Activated naive CD4-positive, alpha-beta T cell treated with anti-CD3 and anti-CD28 coated beads, Interleukin-2, amount 50 U/mL, for 72 hours (primary cell): ENCODE results near the gene NAALADL1. TPM values are rescaled to one million over a fixed set of nuclear protein-coding genes. Genes with fewer than 3 reads are reported as not detected.
A peak's percentile ranks its signal among the peaks of the same experiment; 100 is the strongest.
"Not testable (repeated sequence)": the region's sequence is repeated elsewhere in the genome, so short reads cannot be mapped to it uniquely, and the experiment has no call there.

Experiments
- ATAC-seq, 2 donors: fragments of 150-1000 bp; cut with Tn5 transposase; 2 replicates each; pipeline ENCODE4 v1.10.0; 2021; ENCODE audit warnings: mild to moderate bottlenecking in 2 of 2, moderate library complexity in 2 of 2
- DNase-seq, 2 donors: peaks; one replicate each; pipeline ENCODE4 v3.0.0; 2021 to 2022; ENCODE audit warnings: low spot score in 2 of 2
- H3K27ac Mint-ChIP-seq, 2 donors: one replicate each; pipeline ENCODE4 v1.8.0; 2022; ENCODE audit warnings: mild to moderate bottlenecking in 2 of 2, mixed read lengths in 2 of 2
- H3K36me3 Mint-ChIP-seq, 2 donors: one replicate each; pipeline ENCODE4 v1.8.0; 2022; ENCODE audit warnings: mixed read lengths in 2 of 2
- H3K9me3 Mint-ChIP-seq, 2 donors: one replicate each; pipeline ENCODE4 v1.8.0; 2022; ENCODE audit warnings: mixed read lengths in 2 of 2
- total RNA-seq, 2 donors: library from RNA; stranded (reverse); gene quantifications; one replicate each; pipeline ENCODE4 v1.2.3, GENCODE V29; 2022

Gene NAALADL1
- total RNA-seq, 2 donors from 2014 or later: 14.9 to 23.1 TPM

GRCh38 chr11:65040520-65040846, 17.9 kb downstream of the NAALADL1 start:
- peaks cover 5 to 7% of the 10 kb centered on the region in 2 donors for H3K36me3 Mint-ChIP-seq
- no peak for DNase-seq
- no peaks in the 10 kb centered on the region for H3K9me3 Mint-ChIP-seq
- no peak for ATAC-seq
- H3K27ac Mint-ChIP-seq: peak overlapping the region; percentile 82 to 92

DNA sequence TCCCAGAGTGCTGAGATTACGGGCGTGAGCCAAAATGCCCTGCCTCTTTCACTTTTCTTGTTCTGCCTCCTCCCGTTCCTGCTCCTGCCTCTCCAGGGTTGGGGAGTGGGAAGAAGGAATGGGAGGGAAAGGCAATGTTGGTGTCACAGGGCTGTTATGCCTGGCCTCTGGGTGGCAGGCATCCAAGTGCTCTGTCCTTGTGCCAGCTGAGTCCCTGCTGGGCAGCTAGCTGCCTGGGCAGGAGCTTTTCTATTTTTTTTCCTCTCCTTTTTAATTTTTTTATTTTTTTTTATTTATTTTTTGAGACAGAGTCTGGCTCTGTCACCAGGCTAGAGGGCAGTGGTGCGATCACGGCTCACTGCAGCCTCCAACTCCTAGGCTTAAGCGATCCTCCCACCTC, 21.4 kb downstream of the NAALADL1 start:
- Mint-ChIP-seq H3K9me3 (no peaks in the 10 kb centered on the region), H3K27ac (no peak overlapping the region), H3K36me3 (no peaks in the 10 kb centered on the region)
- DNase-seq (no peak), ATAC-seq (no peak)

GRCh38 chr11:65035579-65035978, 22.8 kb downstream of the NAALADL1 start:
- Mint-ChIP-seq H3K36me3 (no peaks in the 10 kb centered on the region), H3K27ac (no peak overlapping the region), H3K9me3 (no peaks in the 10 kb centered on the region)
- ATAC-seq (no peak), DNase-seq (no peak)

DNA sequence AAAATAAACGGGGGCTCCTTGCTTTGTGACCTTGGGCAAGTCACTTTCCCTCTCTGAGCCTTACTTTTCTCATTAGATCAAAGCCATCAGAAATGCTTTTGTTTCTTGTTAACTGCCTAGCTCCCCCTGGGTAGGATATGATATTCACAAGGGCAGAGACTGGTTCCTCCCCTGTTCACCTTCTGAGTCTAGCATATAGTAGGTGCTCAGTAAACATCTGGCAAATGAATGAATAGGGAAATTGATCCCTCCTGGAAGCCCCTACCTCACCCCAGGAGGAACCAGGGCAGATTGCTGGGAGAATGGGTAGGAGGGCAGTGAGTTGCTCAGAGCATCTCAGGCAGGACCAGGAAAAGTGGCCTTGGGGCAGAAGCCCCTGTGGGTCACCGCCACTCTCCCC, 23.9 kb downstream of the NAALADL1 start:
- ATAC-seq (no peak), DNase-seq (no peak)
- Mint-ChIP-seq H3K36me3 (no peaks in the 10 kb centered on the region), H3K27ac (no peak overlapping the region), H3K9me3 (no peaks in the 10 kb centered on the region)

GRCh38 chr11:65032216-65032615, 26.1 kb downstream of the NAALADL1 start:
- DNase-seq: no peak
- H3K36me3 Mint-ChIP-seq: no peaks in the 10 kb centered on the region
- no peak overlapping the region for H3K27ac Mint-ChIP-seq
- ATAC-seq: no peak
- no peaks in the 10 kb centered on the region for H3K9me3 Mint-ChIP-seq

- Mint-ChIP-seq H3K36me3 (no peaks in the 10 kb centered on the region), H3K27ac (peak within 1 kb of the TSS; percentile 30 to 90), H3K9me3 (no peaks in the 10 kb centered on the region)
- ATAC-seq (peak; percentile 90 to 94), DNase-seq (peak; percentile 84 to 93)
Measured at GRCh38 chr11:65027213-65028067, 30.9 kb downstream of the NAALADL1 start, which contains the start of gene SNX15. SNX15 (plus strand) TSS chr11:65027439; CDS start chr11:65027538, 99 bp downstream.

GRCh38 chr11:65026810-65027209, 31.5 kb downstream of the NAALADL1 start:
- Mint-ChIP-seq H3K36me3 (no peaks in the 10 kb centered on the region), H3K9me3 (no peaks in the 10 kb centered on the region), H3K27ac (peak overlapping the region; percentile 30 to 90)
- DNase-seq: no peak
- ATAC-seq: peak in 1 of 2 donors; percentile 54

DNA sequence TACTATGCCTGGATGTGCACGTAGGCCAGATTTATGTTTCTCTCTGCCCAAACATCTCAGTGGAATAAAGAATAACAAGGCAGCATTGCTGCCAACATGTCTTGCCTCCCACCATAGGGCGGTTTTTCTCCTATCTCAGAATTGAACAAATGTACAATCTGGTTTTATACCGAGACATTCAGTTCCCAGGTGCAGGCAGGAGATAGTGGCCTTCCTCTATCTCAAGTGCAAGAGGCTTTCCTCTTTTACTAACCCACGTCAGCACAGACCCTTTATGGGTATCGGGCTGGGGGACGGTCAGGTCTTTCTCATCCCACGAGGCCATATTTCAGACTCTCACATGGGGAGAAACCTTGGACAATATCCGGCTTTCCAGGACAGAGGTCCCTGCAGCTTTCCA, 34.9 kb downstream of the NAALADL1 start:
- not testable (repeated sequence) for H3K27ac Mint-ChIP-seq, DNase-seq, H3K9me3 Mint-ChIP-seq, H3K36me3 Mint-ChIP-seq, ATAC-seq

DNA sequence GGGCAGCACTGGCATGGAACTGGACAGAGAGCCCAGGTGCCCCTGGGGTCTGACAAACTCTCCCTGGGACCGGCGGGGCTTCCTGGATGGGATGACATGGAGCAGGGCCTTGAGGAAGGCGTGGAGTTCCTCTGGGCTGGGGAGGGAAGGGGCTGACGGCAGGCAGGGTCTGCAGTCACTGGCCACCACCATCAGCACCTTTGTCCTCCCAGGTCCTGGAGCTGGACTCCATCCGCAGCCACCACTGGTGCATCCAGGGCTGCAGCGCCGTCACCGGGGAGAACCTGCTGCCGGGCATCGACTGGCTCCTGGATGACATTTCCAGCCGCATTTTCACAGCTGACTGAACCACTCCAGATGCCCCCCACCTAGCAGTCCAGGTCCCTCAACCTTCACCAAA, 36.8 kb downstream of the NAALADL1 start:
- Mint-ChIP-seq H3K27ac (no peak overlapping the region), H3K9me3 (peaks cover 0 to 5% of the 10 kb centered on the region in 2 donors), H3K36me3 (peaks cover 0 to 15% of the 10 kb centered on the region in 2 donors)
- no peak for DNase-seq
- no peak for ATAC-seq

GRCh38 chr11:65021003-65021402, 37.4 kb downstream of the NAALADL1 start:
- no peak for DNase-seq
- Mint-ChIP-seq H3K9me3 (peaks cover 0 to 5% of the 10 kb centered on the region in 2 donors), H3K36me3 (peaks cover 0 to 20% of the 10 kb centered on the region in 2 donors), H3K27ac (peak overlapping the region in 1 of 2 donors; percentile 44)
- no peak for ATAC-seq

GRCh38 chr11:65019824-65020223, 38.5 kb downstream of the NAALADL1 start:
- DNase-seq (no peak), ATAC-seq (no peak)
- no peak overlapping the region for H3K27ac Mint-ChIP-seq
- H3K36me3 Mint-ChIP-seq: peaks cover 0 to 20% of the 10 kb centered on the region in 2 donors
- H3K9me3 Mint-ChIP-seq: peaks cover 0 to 5% of the 10 kb centered on the region in 2 donors

DNA sequence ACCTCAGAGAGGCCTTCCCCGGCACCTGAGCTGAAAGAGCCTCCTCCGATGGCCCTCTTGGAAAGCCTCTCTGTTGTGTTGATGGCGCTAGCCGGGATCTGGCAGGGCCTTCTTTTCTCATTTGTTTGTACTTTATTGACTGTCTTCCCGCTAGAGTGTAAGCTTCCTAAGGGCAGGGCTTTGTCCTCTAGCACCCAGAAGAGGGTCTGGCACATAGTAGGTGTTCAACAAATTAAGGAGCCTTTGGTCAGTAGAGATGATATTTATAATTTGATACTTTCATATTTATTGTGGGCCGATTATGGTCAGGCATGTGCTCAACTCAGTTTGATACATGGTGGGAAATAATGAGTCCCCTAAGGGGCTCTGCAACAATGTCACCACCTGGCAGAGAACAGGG, 40.4 kb downstream of the NAALADL1 start:
- ATAC-seq (no peak), DNase-seq (no peak)
- Mint-ChIP-seq H3K36me3 (peaks cover 0 to 20% of the 10 kb centered on the region in 2 donors), H3K9me3 (peaks cover 0 to 5% of the 10 kb centered on the region in 2 donors), H3K27ac (peak overlapping the region in 1 of 2 donors; percentile 30)

DNA sequence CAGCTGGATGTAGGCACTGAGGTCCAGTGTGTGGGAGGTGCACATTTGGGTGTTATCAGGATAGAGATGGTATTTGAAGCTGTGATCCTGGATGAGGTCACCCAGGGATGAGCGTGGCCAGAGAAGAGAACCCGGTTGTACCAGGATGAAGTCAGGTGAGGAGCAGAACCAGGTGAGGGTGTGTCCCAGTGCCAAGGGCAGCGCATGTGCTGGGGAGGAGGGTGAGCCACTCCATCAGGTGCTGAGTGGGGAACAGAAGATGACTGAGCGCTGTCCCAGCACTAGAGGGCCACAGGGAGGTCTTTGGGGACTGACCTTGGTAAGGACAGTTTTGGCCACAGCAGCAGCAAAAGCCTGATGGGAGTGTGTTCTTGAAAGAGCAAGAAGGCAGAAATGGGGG, 41.6 kb downstream of the NAALADL1 start:
- H3K36me3 Mint-ChIP-seq: peaks cover 0 to 20% of the 10 kb centered on the region in 2 donors
- H3K27ac Mint-ChIP-seq: peak overlapping the region in 1 of 2 donors; percentile 19
- ATAC-seq (no peak), DNase-seq (no peak)
- peaks cover 0 to 5% of the 10 kb centered on the region in 2 donors for H3K9me3 Mint-ChIP-seq

GRCh38 chr11:65014726-65015227, 43.6 kb downstream of the NAALADL1 start:
- Mint-ChIP-seq H3K9me3 (peaks cover 0 to 5% of the 10 kb centered on the region in 2 donors), H3K27ac (peak overlapping the region; percentile 95 to 98), H3K36me3 (peaks cover 0 to 20% of the 10 kb centered on the region in 2 donors)
- ATAC-seq (peak in 1 of 2 donors; percentile 17), DNase-seq (no peak)

- DNase-seq (peak; percentile 84 to 91), ATAC-seq (peak; percentile 81 to 86)
- peak within 1 kb of the TSS; percentile 95 to 98 for H3K27ac Mint-ChIP-seq
- H3K36me3 Mint-ChIP-seq: peaks cover 0 to 20% of the 10 kb centered on the region in 2 donors
- peaks cover 0 to 5% of the 10 kb centered on the region in 2 donors for H3K9me3 Mint-ChIP-seq
Measured at GRCh38 chr11:65013888-65014725, 44.2 kb downstream of the NAALADL1 start, which contains the start of gene ARL2. ARL2 (plus strand) TSS chr11:65014160; CDS start chr11:65014208, 48 bp downstream.

DNA sequence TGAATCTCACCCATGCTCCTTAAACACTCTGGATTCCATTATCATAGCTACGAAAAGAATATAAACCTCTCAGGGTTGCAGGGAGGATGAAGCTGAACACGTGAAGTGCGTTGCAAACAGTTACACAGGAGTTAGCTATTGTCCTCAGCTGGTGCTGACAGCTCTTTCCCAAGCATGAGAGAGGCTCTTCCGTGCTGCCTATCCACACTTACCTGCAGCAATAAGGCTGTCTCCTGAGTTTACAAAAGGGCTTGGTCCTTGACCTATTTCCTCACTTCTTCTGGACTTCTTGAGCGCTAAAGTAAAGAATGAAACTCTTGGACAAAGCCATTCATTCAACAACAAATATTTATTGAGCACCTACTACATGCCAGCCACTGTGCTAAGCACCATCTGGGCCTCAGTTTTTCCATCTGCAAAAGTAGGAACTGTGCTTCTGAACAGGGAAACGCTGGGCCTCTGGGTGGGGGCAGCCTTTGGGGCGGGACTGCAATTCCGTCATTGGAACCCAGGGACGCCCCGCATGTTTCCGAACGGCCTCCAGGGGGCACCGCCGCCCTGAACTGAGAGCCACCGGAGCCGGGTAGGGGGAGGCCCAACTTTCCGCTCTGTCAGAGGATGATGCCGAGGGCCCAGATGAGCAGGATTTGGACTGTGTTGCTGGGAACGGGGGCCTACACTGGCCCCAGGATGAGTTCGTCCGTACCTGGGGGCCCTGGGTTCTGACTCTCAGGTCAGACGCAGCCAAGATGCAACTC, 45.0 kb downstream of the NAALADL1 start:
- DNase-seq (peak; percentile 91 to 93), ATAC-seq (peak; percentile 85 to 89)
- Mint-ChIP-seq H3K36me3 (peaks cover 0 to 20% of the 10 kb centered on the region in 2 donors), H3K27ac (peak overlapping the region; percentile 95 to 97), H3K9me3 (peaks cover 0 to 5% of the 10 kb centered on the region in 2 donors)
